ENCODE data around the gene TDO2.

The TDO2 gene

GRCh38 chr4:155954118-155954685 is 50.7 kb downstream of the TDO2 start:
- DNase-seq (ENCODE audit: extremely low read depth, low read depth), result no peak
- no peak for TF ChIP-seq CTCF (IDR thresholded peaks at IDR 0.05; ENCODE audit: low read depth, low read length)

GRCh38 chr4:155954939-155955338 is 51.4 kb downstream of the TDO2 start:
- no peak for DNase-seq (ENCODE audit: extremely low read depth, low read depth)
- TF ChIP-seq CTCF (IDR thresholded peaks at IDR 0.05; ENCODE audit: low read depth, low read length), result no peak

GRCh38 chr4:155956461-155956860 is 53.0 kb downstream of the TDO2 start:
- TF ChIP-seq CTCF (IDR thresholded peaks at IDR 0.05; ENCODE audit: low read depth, low read length), result no peak
- DNase-seq (ENCODE audit: extremely low read depth, low read depth), result no peak

GRCh38 chr4:155959417-155959816 is 55.9 kb downstream of the TDO2 start:
- no peak for TF ChIP-seq CTCF (IDR thresholded peaks at IDR 0.05; ENCODE audit: low read depth, low read length)

GRCh38 chr4:155960522-155960921 is 57.0 kb downstream of the TDO2 start:
- TF ChIP-seq CTCF (IDR thresholded peaks at IDR 0.05; ENCODE audit: low read depth, low read length), result no peak
- DNase-seq (ENCODE audit: extremely low read depth, low read depth), result peak; percentile 14

More at GRCh38 chr4:155959417-155959816, 55.9 kb downstream of the TDO2 start:
- DNase-seq (ENCODE audit: extremely low read depth, low read depth), result no peak

GRCh38 chr4:155961575-155961974 is 58.1 kb downstream of the TDO2 start:
- no peak for TF ChIP-seq CTCF (IDR thresholded peaks at IDR 0.05; ENCODE audit: low read depth, low read length)

GRCh38 chr4:155962767-155963166 is 59.3 kb downstream of the TDO2 start:
- no peak for TF ChIP-seq CTCF (IDR thresholded peaks at IDR 0.05; ENCODE audit: low read depth, low read length)
- DNase-seq (ENCODE audit: extremely low read depth, low read depth), result no peak

More at GRCh38 chr4:155961575-155961974, 58.1 kb downstream of the TDO2 start:
- DNase-seq (ENCODE audit: extremely low read depth, low read depth), result no peak
